Mesenchymal stem cell (in vitro differentiated cells and primary cell): ENCODE measurements around the gene CTSE.

Experiments
- DNase-seq: peaks from one replicate; pipeline ENCODE4 v3.0.0-alpha.2; 2013
- H2AFZ ChIP-seq: one replicate; pipeline ENCODE4 v1.6.1; 2013; ENCODE audit warnings: low read depth, mild to moderate bottlenecking, control low read depth, inconsistent platforms, low read length, moderate library complexity
- H2AK5ac ChIP-seq: 2 replicates; pipeline ENCODE4 v1.6.1; 2013; ENCODE audit warnings: low read length, moderate library complexity, mild to moderate bottlenecking, inconsistent platforms; ENCODE audit not compliant: severe bottlenecking
- H2BK120ac ChIP-seq: one replicate; pipeline ENCODE4 v1.6.1; 2013; ENCODE audit warnings: low read depth, mild to moderate bottlenecking, inconsistent platforms, low read length, moderate library complexity
- H2BK12ac ChIP-seq, 2 experiments: one replicate each; pipeline ENCODE4 v1.6.1; 2013; ENCODE audit warnings: inconsistent platforms in 2 of 2, low read length in 2 of 2, mild to moderate bottlenecking in 2 of 2, moderate library complexity in 2 of 2, control low read depth in 1 of 2
- H2BK15ac ChIP-seq: one replicate; pipeline ENCODE4 v1.6.1; 2013; ENCODE audit warnings: mild to moderate bottlenecking, low read depth, inconsistent platforms; ENCODE audit not compliant: poor library complexity, severe bottlenecking
- H2BK5ac ChIP-seq: 2 replicates; pipeline ENCODE4 v1.6.1; 2013; ENCODE audit warnings: low read depth, mild to moderate bottlenecking, low read length, control low read depth, inconsistent platforms; ENCODE audit not compliant: poor library complexity, severe bottlenecking
- H3K14ac ChIP-seq, 2 experiments: one replicate each; pipeline ENCODE4 v1.6.1; 2013; ENCODE audit warnings: inconsistent platforms in 2 of 2, low read length in 2 of 2, control low read depth in 1 of 2, mild to moderate bottlenecking in 1 of 2, moderate library complexity in 1 of 2
- H3K18ac ChIP-seq, 2 experiments: one replicate each; pipeline ENCODE4 v1.6.1; 2013; ENCODE audit warnings: inconsistent platforms in 2 of 2, low read length in 2 of 2, control low read depth in 1 of 2, low read depth in 1 of 2, mild to moderate bottlenecking in 1 of 2
- H3K23ac ChIP-seq, 2 experiments: one replicate each; pipeline ENCODE4 v1.6.1; 2013; ENCODE audit warnings: inconsistent platforms in 2 of 2, low read length in 2 of 2, mild to moderate bottlenecking in 2 of 2, moderate library complexity in 2 of 2, control low read depth in 1 of 2
- H3K27ac ChIP-seq: 2 replicates; pipeline ENCODE4 v1.5.1; 2013; ENCODE audit warnings: mild to moderate bottlenecking, moderate library complexity, low read length, control low read depth, inconsistent platforms; ENCODE audit not compliant: poor library complexity, severe bottlenecking
- H3K27me3 ChIP-seq, 2 experiments: 2 replicates each; pipeline versions ENCODE4 v1.6.1 to v1.7.0; 2013; ENCODE audit warnings: low read length in 2 of 2, mild to moderate bottlenecking in 2 of 2, moderate library complexity in 2 of 2, control low read depth in 1 of 2, inconsistent platforms in 1 of 2; ENCODE audit not compliant: control insufficient read depth in 1 of 2, insufficient read depth in 1 of 2
- H3K36me3 ChIP-seq, 2 experiments: 2 replicates each; pipeline versions ENCODE4 v1.6.1 to v1.7.0; 2013; ENCODE audit warnings: low read length in 2 of 2, control low read depth in 1 of 2, inconsistent platforms in 1 of 2, low read depth in 1 of 2, mild to moderate bottlenecking in 1 of 2; ENCODE audit not compliant: insufficient read depth in 2 of 2, control insufficient read depth in 1 of 2
- H3K4ac ChIP-seq, 2 experiments: one replicate each; pipeline ENCODE4 v1.6.1; 2013; ENCODE audit warnings: inconsistent platforms in 2 of 2, low read length in 2 of 2, mild to moderate bottlenecking in 2 of 2, moderate library complexity in 2 of 2, control low read depth in 1 of 2, low read depth in 1 of 2
- H3K4me1 ChIP-seq: 2 replicates; pipeline ENCODE4 v1.6.1; 2013; ENCODE audit warnings: low read depth, low read length, control low read depth; ENCODE audit not compliant: control insufficient read depth, insufficient read depth
- H3K4me2 ChIP-seq: 2 replicates; pipeline ENCODE4 v1.6.1; 2013; ENCODE audit warnings: low read length, mild to moderate bottlenecking, inconsistent platforms; ENCODE audit not compliant: poor library complexity, severe bottlenecking
- H3K4me3 ChIP-seq, 2 experiments: 2 replicates each; pipeline versions ENCODE4 v1.5.1 to v1.7.0; 2013; ENCODE audit warnings: low read length in 2 of 2, mild to moderate bottlenecking in 2 of 2, control low read depth in 1 of 2, low read depth in 1 of 2; ENCODE audit not compliant: insufficient read depth in 1 of 2
- H3K79me1 ChIP-seq: replicated peaks from 2 replicates; pipeline ENCODE4 v1.6.1; 2013; ENCODE audit warnings: mild to moderate bottlenecking, control low read depth, low read length, inconsistent platforms; ENCODE audit not compliant: poor library complexity, severe bottlenecking
- H3K9ac ChIP-seq: 2 replicates; pipeline ENCODE4 v1.7.0; 2013; ENCODE audit warnings: mild to moderate bottlenecking, low read length, moderate library complexity
- H3K9me3 ChIP-seq: 2 replicates; pipeline ENCODE4 v1.7.0; 2013; ENCODE audit warnings: mild to moderate bottlenecking, low read length; ENCODE audit not compliant: control insufficient read depth
- H4K8ac ChIP-seq: one replicate; pipeline ENCODE4 v1.6.1; 2013; ENCODE audit warnings: inconsistent platforms, mild to moderate bottlenecking, low read length, moderate library complexity
- H4K91ac ChIP-seq: one replicate; pipeline ENCODE4 v1.6.1; 2013; ENCODE audit warnings: mild to moderate bottlenecking, low read length, inconsistent platforms
- WGBS: methylation state at CpG from one replicate; pipeline ENCODE4 v1.1.7; 2013; ENCODE audit warnings: mixed read lengths; 5-methylcytosine and 5-hydroxymethylcytosine counted together

Gene CTSE

GRCh38 chr1:205976708-205977401 is 46.8 kb downstream of the CTSE start:
- H3K4me3 ChIP-seq: no peak overlapping the region
- H3K27ac ChIP-seq: no peak overlapping the region
- H2BK120ac ChIP-seq: no peak overlapping the region
- H3K27me3 ChIP-seq: no peaks in the 10 kb centered on the region
- H3K4me1 ChIP-seq: peaks cover 8% of the 10 kb centered on the region
- no peak overlapping the region for H2AFZ ChIP-seq
- H3K14ac ChIP-seq: no peak overlapping the region
- H2AK5ac ChIP-seq: no peak overlapping the region
- H3K36me3 ChIP-seq: peaks cover 0 to 9% of the 10 kb centered on the region in 2 experiments
- no peak overlapping the region for H2BK5ac ChIP-seq
- no peak overlapping the region for H3K4ac ChIP-seq
- no peak overlapping the region for H2BK12ac ChIP-seq
- H2BK15ac ChIP-seq: no peak overlapping the region
- H3K4me2 ChIP-seq: no peak overlapping the region
- H4K91ac ChIP-seq: no peak overlapping the region
- H3K9ac ChIP-seq: peak overlapping the region; percentile 12
- H3K9me3 ChIP-seq: no peaks in the 10 kb centered on the region
- WGBS: 56% methylated on average over 8 of the region's 8 CpGs
- H3K79me1 ChIP-seq: no peaks in the 10 kb centered on the region
- peak; percentile 64 for DNase-seq
- no peak overlapping the region for H4K8ac ChIP-seq
- H3K23ac ChIP-seq: no peak overlapping the region
- no peak overlapping the region for H3K18ac ChIP-seq

GRCh38 chr1:205976036-205976435 is 47.7 kb downstream of the CTSE start:
- 83% methylated on average over 2 of the region's 4 CpGs for WGBS
- Histone ChIP-seq H2AFZ (no peak overlapping the region), H3K4ac (no peak overlapping the region), H3K4me2 (no peak overlapping the region), H3K4me3 (no peak overlapping the region), H3K9me3 (no peaks in the 10 kb centered on the region), H2AK5ac (no peak overlapping the region), H4K8ac (no peak overlapping the region), H4K91ac (no peak overlapping the region), H3K27ac (no peak overlapping the region), H3K79me1 (no peaks in the 10 kb centered on the region), H2BK12ac (no peak overlapping the region), H2BK5ac (no peak overlapping the region), H3K18ac (no peak overlapping the region), H3K14ac (no peak overlapping the region), H3K23ac (no peak overlapping the region), H3K27me3 (no peaks in the 10 kb centered on the region), H2BK120ac (no peak overlapping the region), H3K36me3 (peaks cover 0 to 7% of the 10 kb centered on the region in 2 experiments), H3K4me1 (peaks cover 8% of the 10 kb centered on the region), H2BK15ac (no peak overlapping the region), H3K9ac (no peak overlapping the region)
- DNase-seq: no peak

DNA sequence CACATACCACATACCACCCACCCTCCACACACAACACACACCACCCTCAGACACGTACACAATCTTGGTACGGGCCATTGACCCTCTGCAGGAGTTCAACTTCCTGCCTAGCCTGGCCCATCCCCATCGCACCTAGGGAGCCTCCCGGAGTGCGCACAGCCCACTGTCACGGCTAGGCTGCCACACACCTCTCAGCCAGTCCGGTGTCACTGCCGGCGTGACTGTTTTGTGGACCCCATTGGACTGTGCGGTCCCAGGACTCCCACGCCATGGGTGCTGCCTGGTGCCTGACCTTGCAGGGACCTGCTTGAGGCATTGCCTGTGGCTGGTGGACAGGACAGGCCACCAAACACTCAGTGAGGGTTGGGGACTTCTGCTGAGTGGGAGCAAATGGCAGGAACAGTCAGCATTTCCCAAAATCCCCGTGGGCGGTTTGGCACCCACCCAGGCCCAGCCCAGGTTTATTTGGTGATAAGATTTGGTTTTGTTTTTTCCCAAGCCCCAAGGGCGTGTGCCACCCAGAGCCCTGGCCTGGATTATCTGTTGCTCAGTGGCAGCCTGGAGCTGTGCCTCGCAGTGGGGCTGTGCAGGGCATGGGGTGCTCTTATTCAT is 48.2 kb downstream of the CTSE start:
- Histone ChIP-seq H2AFZ (no peak overlapping the region), H3K4me2 (no peak overlapping the region), H3K9me3 (no peaks in the 10 kb centered on the region), H4K91ac (no peak overlapping the region), H3K4ac (no peak overlapping the region), H4K8ac (no peak overlapping the region), H3K36me3 (peaks cover 0 to 7% of the 10 kb centered on the region in 2 experiments), H2BK15ac (no peak overlapping the region), H2BK5ac (no peak overlapping the region), H3K79me1 (no peaks in the 10 kb centered on the region), H3K14ac (no peak overlapping the region), H3K4me1 (peaks cover 8% of the 10 kb centered on the region), H3K27ac (no peak overlapping the region), H2BK120ac (no peak overlapping the region), H2BK12ac (no peak overlapping the region), H3K9ac (no peak overlapping the region), H3K4me3 (no peak overlapping the region), H2AK5ac (no peak overlapping the region), H3K27me3 (no peaks in the 10 kb centered on the region), H3K23ac (no peak overlapping the region), H3K18ac (no peak overlapping the region)
- WGBS: 82% methylated on average over 15 of the region's 15 CpGs
- no peak for DNase-seq

DNA sequence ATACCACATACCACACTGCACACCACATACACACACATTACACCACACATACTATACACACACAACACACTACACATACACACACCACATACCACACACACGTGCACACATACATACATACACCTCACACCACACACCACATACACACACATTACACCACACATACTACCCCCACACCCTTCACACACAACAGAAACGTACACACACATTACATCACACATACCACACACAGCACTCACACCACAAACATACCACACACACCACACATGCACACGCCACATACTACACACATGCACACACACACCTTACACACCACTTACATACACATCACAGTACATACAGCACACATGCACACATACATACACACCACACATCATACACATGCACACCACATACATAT is 49.0 kb downstream of the CTSE start:
- Histone ChIP-seq H3K18ac (no peak overlapping the region), H2BK12ac (no peak overlapping the region), H2BK5ac (no peak overlapping the region), H2BK120ac (no peak overlapping the region), H4K8ac (no peak overlapping the region), H2BK15ac (no peak overlapping the region), H3K9ac (no peak overlapping the region), H3K23ac (no peak overlapping the region), H3K14ac (peak overlapping the region in 1 of 2 experiments; percentile 80), H3K36me3 (peaks cover 0 to 4% of the 10 kb centered on the region in 2 experiments), H3K4me3 (no peak overlapping the region), H2AFZ (no peak overlapping the region), H3K27me3 (no peaks in the 10 kb centered on the region), H3K4me2 (no peak overlapping the region), H3K79me1 (no peaks in the 10 kb centered on the region), H3K4me1 (peaks cover 8% of the 10 kb centered on the region), H4K91ac (peak overlapping the region; percentile 1), H3K9me3 (no peaks in the 10 kb centered on the region), H3K4ac (no peak overlapping the region), H3K27ac (no peak overlapping the region), H2AK5ac (no peak overlapping the region)
- no peak for DNase-seq
- 91% methylated on average over 3 of the region's 3 CpGs for WGBS
